OCI-LY1 (cell line): ENCODE results near the gene TBC1D20.
A peak's percentile ranks its signal among the peaks of the same experiment; 100 is the strongest.

Experiments
- H2AFZ ChIP-seq: fragments of 200-600 bp; sonication (generic), shearing (Covaris generic); 2 replicates; pipeline ENCODE4 v1.6.0; 2014; ENCODE audit warnings: antibody characterized with exemption, mild to moderate bottlenecking, low read length
- H3F3A ChIP-seq: fragments of 200-600 bp; sonication (generic), shearing (Covaris generic); 2 replicates; pipeline ENCODE4 v1.6.0; 2014; ENCODE audit warnings: mild to moderate bottlenecking, antibody characterized with exemption, low read length, moderate library complexity; ENCODE audit not compliant: insufficient read depth
- H3K27ac ChIP-seq: fragments of 200-600 bp; sonication (generic); 2 replicates; pipeline ENCODE4 v1.5.1; 2014; ENCODE audit warnings: low read length, mixed run types, mild to moderate bottlenecking, low read depth; ENCODE audit not compliant: poor library complexity, severe bottlenecking
- H3K27me3 ChIP-seq: fragments of 200-600 bp; sonication (generic); 2 replicates; pipeline ENCODE4 v1.6.0; 2014; ENCODE audit warnings: antibody characterized with exemption, mild to moderate bottlenecking, low read length, moderate library complexity; ENCODE audit not compliant: insufficient read depth
- H3K36me3 ChIP-seq: fragments of 200-600 bp; sonication (generic); 2 replicates; pipeline ENCODE4 v1.6.1; 2014; ENCODE audit warnings: mild to moderate bottlenecking, antibody characterized with exemption, low read length, moderate library complexity, mixed read lengths; ENCODE audit not compliant: insufficient read depth
- H3K4me1 ChIP-seq: fragments of 200-600 bp; sonication (generic); 2 replicates; pipeline ENCODE4 v1.5.1; 2014; ENCODE audit warnings: mild to moderate bottlenecking, low read length, moderate library complexity; ENCODE audit not compliant: insufficient read depth, severe bottlenecking
- H3K4me2 ChIP-seq: fragments of 200-600 bp; sonication (generic), shearing (Covaris generic); 2 replicates; pipeline ENCODE4 v1.6.1; 2014; ENCODE audit warnings: low read length
- H3K4me3 ChIP-seq: fragments of 200-600 bp; sonication (generic); 2 replicates; pipeline ENCODE4 v1.5.1; 2014; ENCODE audit warnings: low read length, low read depth, mild to moderate bottlenecking, mixed read lengths; ENCODE audit not compliant: poor library complexity, severe bottlenecking
- H3K79me2 ChIP-seq: fragments of 200-600 bp; shearing (Covaris generic); 2 replicates; pipeline ENCODE4 v1.6.1; 2016; ENCODE audit warnings: mixed run types, low read length, mixed read lengths; ENCODE audit not compliant: insufficient read depth
- H3K9ac ChIP-seq: fragments of 200-600 bp; sonication (generic), shearing (Covaris generic); 2 replicates; pipeline ENCODE4 v1.6.1; 2014; ENCODE audit warnings: mild to moderate bottlenecking, low read length, mixed read lengths
- H3K9me2 ChIP-seq: fragments of 200-600 bp; sonication (generic), shearing (Covaris generic); 2 replicates; pipeline ENCODE4 v1.6.1; 2014; ENCODE audit warnings: low read depth, mild to moderate bottlenecking, low read length, mixed read lengths
- H3K9me3 ChIP-seq: fragments of 200-600 bp; shearing (Covaris generic); 2 replicates; pipeline ENCODE4 v1.6.1; 2014; ENCODE audit warnings: low read length, mixed read lengths
- H4K20me1 ChIP-seq: fragments of 200-600 bp; sonication (generic), shearing (Covaris generic); 2 replicates; pipeline ENCODE4 v1.6.0; 2016; ENCODE audit warnings: mild to moderate bottlenecking, low read length; ENCODE audit not compliant: insufficient read depth
- CTCF ChIP-seq: fragments of 200-600 bp; sonication (generic), shearing (Covaris generic); IDR thresholded peaks from 2 replicates; pipeline ENCODE4 v1.5.1; 2017; ENCODE audit warnings: mild to moderate bottlenecking, antibody characterized with exemption, low read length, moderate library complexity, mixed read lengths
- EZH2 ChIP-seq: fragments of 200-600 bp; sonication (generic), shearing (Covaris generic); IDR thresholded peaks from 2 replicates; pipeline ENCODE4 v1.8.0; 2017; ENCODE audit warnings: borderline replicate concordance, mixed run types, mild to moderate bottlenecking, antibody characterized with exemption, low read length, moderate library complexity, mixed read lengths

TBC1D20 gene

GRCh38 chr20:432677-433299 is 29.5 kb downstream of the TBC1D20 start:
- Histone ChIP-seq H3K79me2 (no peaks in the 10 kb centered on the region), H3K9me3 (no peaks in the 10 kb centered on the region), H4K20me1 (no peaks in the 10 kb centered on the region), H3F3A (no peaks in the 10 kb centered on the region), H3K4me1 (peaks cover 10% of the 10 kb centered on the region), H3K27ac (peak overlapping the region; percentile 36), H3K27me3 (no peaks in the 10 kb centered on the region), H3K36me3 (peaks cover 67% of the 10 kb centered on the region; the same call in 1 of the 2 replicates), H2AFZ (no peak overlapping the region), H3K9ac (no peak overlapping the region), H3K4me2 (no peak overlapping the region), H3K9me2 (no peaks in the 10 kb centered on the region), H3K4me3 (no peak overlapping the region)
- TF ChIP-seq CTCF, result no peak
- TF ChIP-seq EZH2, result no peak

GRCh38 chr20:432208-432607 is 30.1 kb downstream of the TBC1D20 start:
- H3K79me2 ChIP-seq, result no peaks in the 10 kb centered on the region
- no peak overlapping the region for H3K4me3 ChIP-seq
- H3K36me3 ChIP-seq, result peaks cover 66% of the 10 kb centered on the region; the same call in 1 of the 2 replicates
- H3K9ac ChIP-seq, result no peak overlapping the region
- H3K27me3 ChIP-seq, result no peaks in the 10 kb centered on the region
- H3K27ac ChIP-seq, result no peak overlapping the region
- TF ChIP-seq EZH2 (no peak), CTCF (no peak)
- H3K9me3 ChIP-seq, result no peaks in the 10 kb centered on the region
- no peaks in the 10 kb centered on the region for H4K20me1 ChIP-seq
- no peaks in the 10 kb centered on the region for H3F3A ChIP-seq
- H3K9me2 ChIP-seq, result no peaks in the 10 kb centered on the region
- H3K4me2 ChIP-seq, result no peak overlapping the region
- H2AFZ ChIP-seq, result no peak overlapping the region
- peaks cover 6% of the 10 kb centered on the region for H3K4me1 ChIP-seq

GRCh38 chr20:431012-431904 is 31.1 kb downstream of the TBC1D20 start:
- Histone ChIP-seq H4K20me1 (no peaks in the 10 kb centered on the region), H3K27me3 (no peaks in the 10 kb centered on the region), H3K4me3 (no peak overlapping the region), H2AFZ (no peak overlapping the region), H3K79me2 (no peaks in the 10 kb centered on the region), H3K9me3 (no peaks in the 10 kb centered on the region), H3K4me1 (peaks cover 6% of the 10 kb centered on the region), H3K9me2 (no peaks in the 10 kb centered on the region), H3K27ac (no peak overlapping the region), H3K9ac (no peak overlapping the region), H3K36me3 (peaks cover 66% of the 10 kb centered on the region; the same call in 1 of the 2 replicates), H3F3A (no peaks in the 10 kb centered on the region), H3K4me2 (no peak overlapping the region)
- TF ChIP-seq EZH2 (no peak), CTCF (peak; percentile 81)
